GM10847 (cell line): ENCODE measurements around the gene GPAM.

Experiments
- POLR2A ChIP-seq: IDR thresholded peaks from 2 replicates; pipeline ENCODE4 v1.6.1; 2011; ENCODE audit not compliant: insufficient read length; ENCODE audit errors: extremely low read depth

The GPAM gene

GRCh38 chr10:112202561-112203241 is 19.1 kb upstream of the GPAM start:
- no peak for TF ChIP-seq POLR2A

GRCh38 chr10:112202076-112202475 is 18.5 kb upstream of the GPAM start:
- no peak for TF ChIP-seq POLR2A

GRCh38 chr10:112201334-112201733 is 17.8 kb upstream of the GPAM start:
- TF ChIP-seq POLR2A = no peak

- no peak for TF ChIP-seq POLR2A
These were observed 11.7 kb upstream of the GPAM start for GRCh38 chr10:112195224-112195623.

GRCh38 chr10:112191791-112192190 is 8.2 kb upstream of the GPAM start:
- TF ChIP-seq POLR2A = no peak

GRCh38 chr10:112191041-112191590 is 7.6 kb upstream of the GPAM start:
- no peak for TF ChIP-seq POLR2A

GRCh38 chr10:112189465-112189864 is 5.9 kb upstream of the GPAM start:
- TF ChIP-seq POLR2A = no peak

- TF ChIP-seq POLR2A = no peak
These were observed 4.0 kb upstream of the GPAM start for GRCh38 chr10:112187527-112187926.

- no peak for TF ChIP-seq POLR2A
These were observed 2.4 kb upstream of the GPAM start for GRCh38 chr10:112185959-112186358.

- TF ChIP-seq POLR2A = no peak
These were observed 814 bp upstream of the GPAM start for GRCh38 chr10:112184379-112184778.

- no peak for TF ChIP-seq POLR2A
These were observed 447 bp upstream of the GPAM start for GRCh38 chr10:112184052-112184371.

GRCh38 chr10:112182784-112183328 is 709 bp downstream of the GPAM start:
- TF ChIP-seq POLR2A = no peak

- TF ChIP-seq POLR2A = no peak
These were observed 6.3 kb downstream of the GPAM start for GRCh38 chr10:112177247-112177646.

GRCh38 chr10:112176543-112176942 is 7.0 kb downstream of the GPAM start:
- no peak for TF ChIP-seq POLR2A

- TF ChIP-seq POLR2A = no peak
These were observed 8.2 kb downstream of the GPAM start for GRCh38 chr10:112175409-112175808.

GRCh38 chr10:112173206-112173605 is 10.4 kb downstream of the GPAM start:
- no peak for TF ChIP-seq POLR2A

- TF ChIP-seq POLR2A = no peak
These were observed 14.8 kb downstream of the GPAM start for GRCh38 chr10:112168733-112169132.

GRCh38 chr10:112166800-112167199 is 16.8 kb downstream of the GPAM start:
- TF ChIP-seq POLR2A = no peak
